Thyroid gland (tissue), 4 donors: ENCODE data around the gene KLF9. TPM values are rescaled to one million over a fixed set of nuclear protein-coding genes. Genes with fewer than 3 reads are reported as not detected.

Experiments used
- DNase-seq, 2 donors: peaks; one replicate each; pipeline ENCODE4 v3.0.0-alpha.2; 2019
- H3K27ac ChIP-seq, 3 donors: fragments of 200-600 bp; sonication (generic); 1 replicate in 2 of 3; 2 replicates in 1 of 3; pipeline ENCODE4 v1.5.1; 2016 to 2019; ENCODE audit warnings: mild to moderate bottlenecking in 1 of 3, moderate library complexity in 1 of 3
- H3K27me3 ChIP-seq: fragments of 200-600 bp; sonication (generic); one replicate; pipeline ENCODE4 v1.5.1; 2019
- H3K36me3 ChIP-seq, 2 donors: fragments of 200-600 bp; sonication (generic); one replicate each; pipeline ENCODE4 v1.5.1; 2016 to 2019
- H3K4me1 ChIP-seq, 2 donors: fragments of 200-600 bp; sonication (generic); one replicate each; pipeline ENCODE4 v1.5.1; 2017 to 2019
- H3K4me3 ChIP-seq, 3 donors: fragments of 200-600 bp; sonication (generic); replicated peaks in 1 of 3; 1 replicate in 2 of 3; 2 replicates in 1 of 3; pipeline ENCODE4 v1.5.1; 2016; ENCODE audit warnings: mild to moderate bottlenecking in 1 of 3
- H3K9me3 ChIP-seq: fragments of 200-600 bp; sonication (generic); one replicate; pipeline ENCODE4 v1.5.1; 2017
- CTCF ChIP-seq, 6 experiments: fragments of 200-600 bp in 3 of 6; fragments of 450-650 bp in 3 of 6; sonication (generic) in 3 of 6; IDR thresholded peaks; one replicate each; pipeline ENCODE4 v1.5.1; 2016 to 2019; ENCODE audit warnings: antibody characterized with exemption in 6 of 6, mild to moderate bottlenecking in 2 of 6, inconsistent platforms in 1 of 6, moderate library complexity in 1 of 6
- POLR2A ChIP-seq, 2 donors: fragments of 450-650 bp; IDR thresholded peaks; one replicate each; pipeline ENCODE4 v1.6.1; 2017; ENCODE audit warnings: antibody characterized with exemption in 2 of 2, mild to moderate bottlenecking in 2 of 2, moderate library complexity in 1 of 2
- WGBS, 2 donors: methylation state at CpG; one replicate each; pipeline ENCODE4 v1.1.5; 2017; 5-methylcytosine and 5-hydroxymethylcytosine counted together
- intact Hi-C: fragments of 100-400 bp; cut with DNase I; formaldehyde crosslinking; loops from one replicate; pipeline ENCODE4 v1.15.1; 2023
- total RNA-seq, 4 donors: library from RNA; depleted of rRNA; stranded (reverse); fragments of >200 nt; gene quantifications; one replicate each; pipeline ENCODE4 v1.2.3, GENCODE V29; 2016

The KLF9 gene
- total RNA-seq, 4 donors from 2014 or later: 96.3 to 155 (median 125) TPM

GRCh38 chr9:70425192-70425591, 10.7 kb upstream of the KLF9 start:
- WGBS, 2 donors: 63 to 67% methylated on average over 8 of the region's 8 CpGs
- no peak overlapping the region for H3K4me3 ChIP-seq
- DNase-seq: no peak
- H3K36me3 ChIP-seq: no peaks in the 10 kb centered on the region
- no peak overlapping the region for H3K27ac ChIP-seq
- H3K27me3 ChIP-seq: no peaks in the 10 kb centered on the region
- intact Hi-C loops: loop anchor here (5.0 kb wide), 1 partner anchor 47 kb away; no protein-coding TSS in a partner anchor
- TF ChIP-seq POLR2A (IDR thresholded peaks at IDR 0.05) (no peak), CTCF (IDR thresholded peaks at IDR 0.05) (no peak)
- H3K9me3 ChIP-seq: no peaks in the 10 kb centered on the region
- H3K4me1 ChIP-seq: peaks cover 17 to 20% of the 10 kb centered on the region in 2 donors

- TF ChIP-seq CTCF (IDR thresholded peaks at IDR 0.05): no peak
- no peak for TF ChIP-seq POLR2A (IDR thresholded peaks at IDR 0.05)
- 86 to 90% methylated on average over 6 of the region's 6 CpGs for WGBS, 2 donors
- DNase-seq: no peak
- Histone ChIP-seq H3K4me3 (no peak overlapping the region), H3K27ac (peak overlapping the region in 2 of 3 donors; percentile 100), H3K9me3 (no peaks in the 10 kb centered on the region), H3K36me3 (no peaks in the 10 kb centered on the region), H3K27me3 (no peaks in the 10 kb centered on the region), H3K4me1 (peaks cover 27 to 30% of the 10 kb centered on the region in 2 donors)
- intact Hi-C loops: no loop called here
Measured at GRCh38 chr9:70422371-70423043, 8.1 kb upstream of the KLF9 start.

- peaks cover 36 to 40% of the 10 kb centered on the region in 2 donors for H3K4me1 ChIP-seq
- 35 to 36% methylated on average over 9 of the region's 9 CpGs for WGBS, 2 donors
- no peaks in the 10 kb centered on the region for H3K27me3 ChIP-seq
- no peaks in the 10 kb centered on the region for H3K36me3 ChIP-seq
- intact Hi-C loops: no loop called here
- no peaks in the 10 kb centered on the region for H3K9me3 ChIP-seq
- H3K4me3 ChIP-seq: peak overlapping the region in 1 of 3 donors; percentile 8
- peak; percentile 41 to 42 for DNase-seq
- TF ChIP-seq CTCF (IDR thresholded peaks at IDR 0.05): no peak
- TF ChIP-seq POLR2A (IDR thresholded peaks at IDR 0.05): no peak
- peak overlapping the region; percentile 100 for H3K27ac ChIP-seq
Measured at GRCh38 chr9:70421272-70422180, 7.1 kb upstream of the KLF9 start.

- no peaks in the 10 kb centered on the region for H3K36me3 ChIP-seq
- no peak for TF ChIP-seq CTCF (IDR thresholded peaks at IDR 0.05)
- TF ChIP-seq POLR2A (IDR thresholded peaks at IDR 0.05): peak; percentile 46 to 85
- intact Hi-C loops: no loop called here
- peak overlapping the region; percentile 100 for H3K27ac ChIP-seq
- no peaks in the 10 kb centered on the region for H3K9me3 ChIP-seq
- peaks cover 36 to 48% of the 10 kb centered on the region in 2 donors for H3K4me1 ChIP-seq
- peak; percentile 95 to 96 for DNase-seq
- H3K27me3 ChIP-seq: no peaks in the 10 kb centered on the region
- 1 to 4% methylated on average over 28 to 29 of the region's 32 CpGs for WGBS, 2 donors
- peak overlapping the region; percentile 5 to 44 (median 6) for H3K4me3 ChIP-seq
Measured at GRCh38 chr9:70420441-70421271, 6.2 kb upstream of the KLF9 start.
